ENCODE measurements around the gene PGLYRP2.

DNA sequence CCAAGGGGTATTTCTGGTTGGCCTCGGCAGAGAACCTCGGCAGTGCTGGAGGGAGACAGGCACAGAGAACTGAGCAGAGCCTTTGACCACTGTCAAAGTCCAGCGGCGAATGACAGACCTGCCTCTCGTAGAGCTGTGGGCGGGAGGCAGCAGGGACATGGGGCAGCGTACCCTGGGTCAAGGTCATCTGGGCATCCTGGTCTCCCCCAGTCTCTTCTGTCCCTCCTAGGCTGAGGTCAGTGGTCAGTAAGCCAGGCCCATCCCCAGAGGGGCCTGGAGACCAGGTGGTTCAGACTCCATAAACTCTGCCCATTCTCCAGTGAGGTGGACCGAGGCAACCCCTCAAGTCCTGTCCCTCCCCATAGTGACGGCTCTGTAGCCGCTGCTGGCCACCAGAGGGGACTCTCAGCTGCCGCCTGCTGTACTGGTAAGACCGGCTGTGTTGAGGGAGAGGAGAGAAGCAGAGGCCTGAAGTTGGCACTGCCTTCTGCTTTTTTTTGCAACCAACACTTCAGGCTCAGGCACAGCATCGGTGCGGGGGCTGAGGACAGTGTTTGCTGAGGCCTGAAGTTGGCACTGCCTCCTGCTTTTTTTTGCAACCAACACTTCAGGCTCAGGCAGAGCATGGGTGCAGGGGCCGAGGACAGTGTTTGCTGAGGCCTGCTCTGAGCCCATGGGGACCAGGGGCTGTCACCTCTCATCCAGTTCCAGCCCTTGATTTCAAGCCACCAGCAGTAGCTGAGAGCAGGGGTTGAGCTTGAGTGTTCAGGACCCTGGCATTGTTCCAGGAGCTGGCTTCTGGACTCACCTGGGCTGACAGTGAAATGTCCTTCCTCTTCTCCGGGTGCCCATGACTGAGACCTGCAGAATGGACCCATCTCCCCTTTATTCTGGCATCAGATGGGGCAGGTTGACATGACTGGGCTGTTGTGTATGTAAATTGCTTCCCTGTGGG lies at the start of gene PGLYRP2:
- TF ChIP-seq POLR2A (IDR thresholded peaks at IDR 0.05) (no peak), EP300 (IDR thresholded peaks at IDR 0.05) (no peak)
- TF ChIP-seq, protein P1, sequence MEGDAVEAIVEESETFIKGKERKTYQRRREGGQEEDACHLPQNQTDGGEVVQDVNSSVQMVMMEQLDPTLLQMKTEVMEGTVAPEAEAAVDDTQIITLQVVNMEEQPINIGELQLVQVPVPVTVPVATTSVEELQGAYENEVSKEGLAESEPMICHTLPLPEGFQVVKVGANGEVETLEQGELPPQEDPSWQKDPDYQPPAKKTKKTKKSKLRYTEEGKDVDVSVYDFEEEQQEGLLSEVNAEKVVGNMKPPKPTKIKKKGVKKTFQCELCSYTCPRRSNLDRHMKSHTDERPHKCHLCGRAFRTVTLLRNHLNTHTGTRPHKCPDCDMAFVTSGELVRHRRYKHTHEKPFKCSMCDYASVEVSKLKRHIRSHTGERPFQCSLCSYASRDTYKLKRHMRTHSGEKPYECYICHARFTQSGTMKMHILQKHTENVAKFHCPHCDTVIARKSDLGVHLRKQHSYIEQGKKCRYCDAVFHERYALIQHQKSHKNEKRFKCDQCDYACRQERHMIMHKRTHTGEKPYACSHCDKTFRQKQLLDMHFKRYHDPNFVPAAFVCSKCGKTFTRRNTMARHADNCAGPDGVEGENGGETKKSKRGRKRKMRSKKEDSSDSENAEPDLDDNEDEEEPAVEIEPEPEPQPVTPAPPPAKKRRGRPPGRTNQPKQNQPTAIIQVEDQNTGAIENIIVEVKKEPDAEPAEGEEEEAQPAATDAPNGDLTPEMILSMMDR (IDR thresholded peaks at IDR 0.05) = no peak

All from sigmoid colon (tissue), 4 donors.